BJ (cell line): ENCODE data around the gene OR56A5. TPM values are rescaled to one million over a fixed set of nuclear protein-coding genes. Genes with fewer than 3 reads are reported as not detected.

ENCODE experiments used
- CTCF ChIA-PET: fragments of 350-600 bp; formaldehyde crosslinking; extraction: SDS; loops from one replicate; lab custom pipeline; 2021; ENCODE audit warnings: antibody characterized with exemption, inconsistent platforms; lab: Yijun Ruan, JAX
- POLR2A ChIA-PET: fragments of 300-600 bp; sonication (Branson Sonifier 250); formaldehyde crosslinking; extraction: SDS; loops from one replicate; lab custom pipeline; 2021; ENCODE audit warnings: antibody characterized with exemption; lab: Charles Lee
- DNase-seq: peaks from one replicate; pipeline ENCODE4 v3.0.0-alpha.2; 2011; ENCODE audit warnings: low read depth
- H3K27me3 ChIP-seq: 2 replicates; pipeline ENCODE4 v1.6.0; 2011; ENCODE audit warnings: low read length; ENCODE audit not compliant: control insufficient read depth, insufficient read depth
- H3K36me3 ChIP-seq: 2 replicates; pipeline ENCODE4 v1.5.1; 2011; ENCODE audit warnings: low read length; ENCODE audit not compliant: control insufficient read depth, insufficient read depth
- H3K4me3 ChIP-seq: 2 replicates; pipeline ENCODE4 v1.5.1; 2011; ENCODE audit warnings: low read depth, mild to moderate bottlenecking, control low read depth, low read length
- CTCF ChIP-seq: IDR thresholded peaks from 2 replicates; pipeline ENCODE4 v1.5.1; 2011; ENCODE audit warnings: low read depth, mild to moderate bottlenecking, control low read depth, inconsistent platforms, low read length, moderate library complexity; ENCODE audit not compliant: insufficient read depth
- polyA minus RNA-seq: library from RNA; depleted of rRNA, polyadenylated mRNA; stranded (reverse); fragments of >200 nt; gene quantifications from 2 replicates; pipeline ENCODE4 v1.2.3, GENCODE V29; 2011; rRNA and poly(A)+ RNA removed
- polyA plus RNA-seq: library from polyadenylated mRNA; depleted of rRNA; stranded (reverse); fragments of >200 nt; gene quantifications from 2 replicates; pipeline ENCODE4 v1.2.3, GENCODE V29; 2011; rRNA removed

Gene OR56A5
- not detected in 2 replicates for polyA plus RNA-seq
- polyA minus RNA-seq: not detected in 2 replicates

DNA sequence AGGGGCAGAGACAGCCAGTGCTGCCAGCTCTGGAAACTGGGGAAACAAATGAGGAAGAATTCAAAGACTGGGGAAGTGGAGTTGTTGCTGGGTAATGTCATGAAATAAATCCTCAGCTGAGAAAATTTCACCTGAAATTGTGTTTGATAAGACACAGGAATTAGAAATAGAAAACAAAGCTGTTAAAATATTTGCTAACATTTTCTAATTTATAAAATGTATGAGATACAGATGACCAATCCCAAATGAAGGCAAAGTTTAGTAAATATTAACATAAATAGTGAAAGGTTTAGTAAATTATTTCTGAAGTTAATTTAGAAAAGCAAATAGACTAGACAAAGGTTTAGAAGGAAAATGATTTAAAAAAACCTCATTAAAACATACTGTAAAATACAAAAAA lies at the start of gene OR56A5:
Gene OR56A5 (minus strand): TSS at position 101 of the 400 bp plus-strand sequence. CDS start 0 bp downstream, at position 101.
- Histone ChIP-seq H3K27me3 (no peaks in the 10 kb centered on the region), H3K4me3 (no peak within 1 kb of the TSS), H3K36me3 (no peaks in the 10 kb centered on the region)
- TF ChIP-seq CTCF: no peak
- CTCF ChIA-PET: no interaction called here
- DNase-seq: no peak
- POLR2A ChIA-PET: no interaction called here

DNA sequence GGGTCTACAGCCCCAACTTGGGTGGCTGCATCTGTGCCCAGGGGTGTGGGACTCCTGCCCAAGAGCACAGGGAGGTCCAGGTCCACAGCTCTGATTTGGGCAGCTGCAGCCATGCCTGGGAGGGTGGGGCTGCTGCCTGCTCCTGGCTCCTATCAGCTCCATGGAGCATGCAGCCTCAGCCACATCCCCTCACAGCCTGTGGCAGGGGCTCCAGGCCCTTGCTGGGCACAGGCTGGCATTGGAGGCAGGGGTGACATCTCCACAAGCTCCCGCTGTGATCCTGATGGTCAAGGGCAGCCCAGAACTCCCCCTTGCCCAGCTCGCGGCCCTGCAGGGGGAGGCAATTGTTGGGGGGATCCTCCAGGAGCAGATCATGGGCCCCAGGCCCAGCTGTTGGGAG lies 44.7 kb upstream of the OR56A5 start:
- no peak for TF ChIP-seq CTCF
- DNase-seq: no peak
- ChIA-PET CTCF (no interaction called here), POLR2A (no interaction called here)
- Histone ChIP-seq H3K36me3 (no peaks in the 10 kb centered on the region), H3K4me3 (no peak overlapping the region), H3K27me3 (no peaks in the 10 kb centered on the region)

GRCh38 chr11:6012035-6012668 lies 43.9 kb upstream of the OR56A5 start:
- Histone ChIP-seq H3K4me3 (no peak overlapping the region), H3K36me3 (no peaks in the 10 kb centered on the region), H3K27me3 (no peaks in the 10 kb centered on the region)
- TF ChIP-seq CTCF: no peak
- POLR2A ChIA-PET: no interaction called here
- CTCF ChIA-PET: interaction anchor here (1.2 to 1.5 kb wide), 2 partner anchors 11 to 351 kb away, joined by 3 to 5 read pairs; no protein-coding TSS in a partner anchor
- no peak for DNase-seq

DNA sequence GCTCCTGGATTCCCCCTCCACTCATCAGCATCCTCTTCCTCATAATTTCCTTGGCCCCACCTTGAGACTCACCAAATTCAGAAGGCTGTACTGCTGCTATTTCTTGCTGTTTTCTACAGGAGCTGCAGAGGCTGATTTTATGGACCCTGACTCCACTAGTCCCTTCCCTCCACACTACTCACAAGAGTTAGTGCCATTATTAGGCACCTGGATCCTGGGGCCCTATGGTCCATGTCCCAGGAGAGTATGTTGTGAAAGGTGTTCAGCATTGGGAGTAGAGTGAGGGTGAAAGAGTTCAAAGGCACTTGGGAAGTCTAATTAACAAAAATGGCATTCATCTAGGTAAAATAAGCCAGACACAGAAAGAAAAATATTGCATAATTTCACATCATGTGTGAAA lies 38.6 kb upstream of the OR56A5 start, which contains the start of gene OR56A4:
Gene OR56A4 (minus strand): TSS at position 101 of the 400 bp plus-strand sequence. CDS start 3,954 bp downstream, outside the sequence.
- Histone ChIP-seq H3K4me3 (no peak within 1 kb of the TSS), H3K27me3 (no peaks in the 10 kb centered on the region), H3K36me3 (no peaks in the 10 kb centered on the region)
- TF ChIP-seq CTCF: no peak
- ChIA-PET CTCF (no interaction called here), POLR2A (no interaction called here)
- DNase-seq: no peak

DNA sequence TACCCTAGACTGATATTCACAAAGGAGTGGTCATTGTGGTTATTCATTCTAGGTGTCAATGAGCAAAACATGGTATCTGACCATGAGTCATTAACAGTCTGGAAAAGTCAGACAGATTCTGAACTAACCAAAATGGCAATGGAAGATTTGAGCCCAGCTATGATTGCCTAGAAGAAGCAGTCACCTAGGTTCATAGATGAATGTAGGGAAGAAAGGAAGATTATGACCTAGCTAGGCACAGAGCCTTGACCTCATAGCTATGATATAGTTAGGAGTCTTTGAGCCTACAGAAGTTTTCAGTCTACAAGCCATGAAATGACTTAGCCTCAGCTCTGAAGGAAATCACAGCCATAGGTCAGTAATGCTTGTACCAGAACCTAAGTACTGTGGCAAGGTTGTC lies 38.1 kb upstream of the OR56A5 start:
- CTCF ChIA-PET: no interaction called here
- POLR2A ChIA-PET: no interaction called here

More for the DNA sequence above, 38.1 kb upstream of the OR56A5 start:
- H3K36me3 ChIP-seq: no peaks in the 10 kb centered on the region
- H3K27me3 ChIP-seq: no peaks in the 10 kb centered on the region
- no peak overlapping the region for H3K4me3 ChIP-seq
- TF ChIP-seq CTCF: no peak
- DNase-seq: no peak
